ENCODE data around the gene NFIA. TPM values are rescaled to one million over a fixed set of nuclear protein-coding genes. Genes with fewer than 3 reads are reported as not detected.

The NFIA gene
- total and polyA plus RNA-seq, 2 donors: 7.9 to 10.3 TPM

DNA sequence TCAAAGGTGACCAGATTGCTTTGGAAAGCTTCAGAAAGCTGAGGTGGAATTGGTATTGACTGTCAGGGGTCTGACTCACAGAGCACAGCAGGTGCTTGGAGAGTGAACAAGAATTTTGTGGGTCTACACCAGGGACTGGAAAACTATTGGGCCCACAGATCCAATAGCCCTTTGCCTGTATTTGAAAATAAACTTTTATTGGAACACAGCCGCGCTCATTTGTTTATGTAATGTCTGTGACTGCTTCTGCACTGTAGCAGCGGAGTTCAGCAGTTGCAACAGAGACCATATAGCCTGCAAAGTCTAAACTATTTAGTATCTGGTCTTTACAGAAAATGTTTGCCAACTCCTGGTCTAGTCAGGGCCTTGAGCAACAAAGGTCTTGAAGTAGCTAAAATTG, 315.6 kb downstream of the NFIA start:
- peak overlapping the region in 1 of 2 donors; percentile 68 for H3K27ac ChIP-seq (ENCODE audit: low read depth in 1 of 2, low read length in 1 of 2)
- no peak for DNase-seq (ENCODE audit: low read depth in 6 of 9, low spot score in 9 of 9)
- no peaks in the 10 kb centered on the region for H3K27me3 ChIP-seq (ENCODE audit: control insufficient read depth in 2 of 2, insufficient read depth in 1 of 2, low read length in 1 of 2)
- 99% methylated on average over 3 of the region's 3 CpGs for WGBS
- no peaks in the 10 kb centered on the region for H3K9me3 ChIP-seq (ENCODE audit: control insufficient read depth in 2 of 2, insufficient read depth in 1 of 2, low read length in 1 of 2)
- H3K4me3 ChIP-seq (ENCODE audit: low read length in 2 of 2): no peak overlapping the region
- no peaks in the 10 kb centered on the region for H3K4me1 ChIP-seq (ENCODE audit: control insufficient read depth in 2 of 2, insufficient read depth in 2 of 2, low read length in 2 of 2)
- no peaks in the 10 kb centered on the region for H3K36me3 ChIP-seq (ENCODE audit: control insufficient read depth in 2 of 2, insufficient read depth in 2 of 2, low read length in 1 of 2)

- no peaks in the 10 kb centered on the region for H3K27me3 ChIP-seq (ENCODE audit: control insufficient read depth in 2 of 2, insufficient read depth in 1 of 2, low read length in 1 of 2)
- no peaks in the 10 kb centered on the region for H3K9me3 ChIP-seq (ENCODE audit: control insufficient read depth in 2 of 2, insufficient read depth in 1 of 2, low read length in 1 of 2)
- no peak overlapping the region for H3K4me3 ChIP-seq (ENCODE audit: low read length in 2 of 2)
- no peaks in the 10 kb centered on the region for H3K36me3 ChIP-seq (ENCODE audit: control insufficient read depth in 2 of 2, insufficient read depth in 2 of 2, low read length in 1 of 2)
- DNase-seq (ENCODE audit: low read depth in 6 of 9, low spot score in 9 of 9): no peak
- no peaks in the 10 kb centered on the region for H3K4me1 ChIP-seq (ENCODE audit: control insufficient read depth in 2 of 2, insufficient read depth in 2 of 2, low read length in 2 of 2)
- no peak overlapping the region for H3K27ac ChIP-seq (ENCODE audit: low read depth in 1 of 2, low read length in 1 of 2)
- WGBS: 88% methylated on average over 3 of the region's 3 CpGs
Measured at GRCh38 chr1:61399199-61399598, 316.8 kb downstream of the NFIA start.

GRCh38 chr1:61400131-61400770, 317.9 kb downstream of the NFIA start:
- H3K4me1 ChIP-seq (ENCODE audit: control insufficient read depth in 2 of 2, insufficient read depth in 2 of 2, low read length in 2 of 2): no peaks in the 10 kb centered on the region
- 91% methylated on average over 5 of the region's 5 CpGs for WGBS
- H3K27me3 ChIP-seq (ENCODE audit: control insufficient read depth in 2 of 2, insufficient read depth in 1 of 2, low read length in 1 of 2): no peaks in the 10 kb centered on the region
- no peaks in the 10 kb centered on the region for H3K36me3 ChIP-seq (ENCODE audit: control insufficient read depth in 2 of 2, insufficient read depth in 2 of 2, low read length in 1 of 2)
- H3K4me3 ChIP-seq (ENCODE audit: low read length in 2 of 2): no peak overlapping the region
- no peak overlapping the region for H3K27ac ChIP-seq (ENCODE audit: low read depth in 1 of 2, low read length in 1 of 2)
- no peaks in the 10 kb centered on the region for H3K9me3 ChIP-seq (ENCODE audit: control insufficient read depth in 2 of 2, insufficient read depth in 1 of 2, low read length in 1 of 2)
- no peak for DNase-seq (ENCODE audit: low read depth in 6 of 9, low spot score in 9 of 9)

DNA sequence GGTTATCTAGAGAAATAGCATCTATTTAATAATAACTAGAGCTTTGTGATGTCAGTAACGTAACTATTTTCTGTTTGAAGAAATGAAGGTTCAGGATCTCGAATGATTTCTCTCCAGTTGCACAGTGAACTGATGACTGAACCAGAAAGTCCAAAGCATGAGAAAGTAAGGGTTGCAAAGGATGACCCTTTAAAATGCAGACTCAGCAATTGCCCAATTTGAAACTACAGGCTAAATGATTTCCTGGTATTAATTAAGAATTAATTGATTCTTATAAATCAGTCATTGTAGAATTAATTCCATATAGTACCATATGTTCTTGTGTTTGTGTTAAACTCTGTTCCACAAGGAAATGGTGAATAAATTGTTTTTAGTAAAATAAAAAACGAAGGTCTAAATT, 318.6 kb downstream of the NFIA start:
- H3K4me1 ChIP-seq (ENCODE audit: control insufficient read depth in 2 of 2, insufficient read depth in 2 of 2, low read length in 2 of 2): no peaks in the 10 kb centered on the region
- no peak for DNase-seq (ENCODE audit: low read depth in 6 of 9, low spot score in 9 of 9)
- H3K36me3 ChIP-seq (ENCODE audit: control insufficient read depth in 2 of 2, insufficient read depth in 2 of 2, low read length in 1 of 2): no peaks in the 10 kb centered on the region
- H3K9me3 ChIP-seq (ENCODE audit: control insufficient read depth in 2 of 2, insufficient read depth in 1 of 2, low read length in 1 of 2): no peaks in the 10 kb centered on the region
- no peak overlapping the region for H3K4me3 ChIP-seq (ENCODE audit: low read length in 2 of 2)
- 97% methylated on average over 3 of the region's 3 CpGs for WGBS
- H3K27me3 ChIP-seq (ENCODE audit: control insufficient read depth in 2 of 2, insufficient read depth in 1 of 2, low read length in 1 of 2): no peaks in the 10 kb centered on the region
- H3K27ac ChIP-seq (ENCODE audit: low read depth in 1 of 2, low read length in 1 of 2): no peak overlapping the region

DNA sequence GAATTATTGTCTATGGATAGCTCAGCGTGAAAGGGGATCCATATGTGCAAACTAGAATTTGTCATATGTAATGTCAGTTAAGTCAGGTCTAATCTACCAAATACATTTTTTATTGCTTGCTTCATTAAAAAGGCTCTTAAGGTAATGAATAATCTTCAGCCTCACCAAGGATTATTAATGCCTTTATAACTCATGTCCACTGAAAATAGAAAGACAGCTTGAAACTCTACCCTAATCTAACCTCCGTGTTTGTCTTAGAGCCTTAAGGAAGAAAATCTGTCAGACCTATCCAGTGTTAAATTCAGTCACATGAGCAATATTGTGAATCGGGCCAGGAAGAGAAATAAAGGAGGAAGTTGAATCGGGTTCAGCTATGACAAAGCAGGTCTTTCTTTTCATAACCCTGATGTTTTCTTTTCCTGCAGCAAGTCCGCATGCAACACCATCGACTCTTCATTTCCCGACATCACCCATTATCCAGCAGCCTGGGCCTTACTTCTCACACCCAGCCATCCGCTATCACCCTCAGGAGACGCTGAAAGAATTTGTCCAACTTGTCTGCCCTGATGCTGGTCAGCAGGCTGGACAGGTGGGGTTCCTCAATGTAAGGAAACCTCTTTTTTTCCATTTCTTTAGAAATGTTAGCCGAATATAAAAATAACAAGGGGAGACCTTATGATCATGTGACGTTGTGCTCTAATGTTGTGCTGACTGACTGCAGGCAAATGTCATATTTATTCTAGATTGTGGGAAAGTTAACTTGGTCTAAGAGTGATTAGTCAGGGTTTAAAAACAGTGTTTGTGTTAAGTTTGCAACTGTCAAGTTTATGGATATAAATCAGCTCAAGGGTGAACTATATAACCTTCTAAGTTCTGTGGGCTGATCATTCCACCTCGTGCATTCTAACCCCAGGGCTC, 321.6 kb downstream of the NFIA start:
- no peaks in the 10 kb centered on the region for H3K36me3 ChIP-seq (ENCODE audit: control insufficient read depth in 2 of 2, insufficient read depth in 2 of 2, low read length in 1 of 2)
- DNase-seq (ENCODE audit: low read depth in 6 of 9, low spot score in 9 of 9): no peak
- no peak overlapping the region for H3K27ac ChIP-seq (ENCODE audit: low read depth in 1 of 2, low read length in 1 of 2)
- H3K4me1 ChIP-seq (ENCODE audit: control insufficient read depth in 2 of 2, insufficient read depth in 2 of 2, low read length in 2 of 2): no peaks in the 10 kb centered on the region
- no peaks in the 10 kb centered on the region for H3K27me3 ChIP-seq (ENCODE audit: control insufficient read depth in 2 of 2, insufficient read depth in 1 of 2, low read length in 1 of 2)
- WGBS: 41% methylated on average over 12 of the region's 12 CpGs
- no peaks in the 10 kb centered on the region for H3K9me3 ChIP-seq (ENCODE audit: control insufficient read depth in 2 of 2, insufficient read depth in 1 of 2, low read length in 1 of 2)
- no peak overlapping the region for H3K4me3 ChIP-seq (ENCODE audit: low read length in 2 of 2)

GRCh38 chr1:61404597-61405376, 322.4 kb downstream of the NFIA start:
- H3K4me3 ChIP-seq (ENCODE audit: low read length in 2 of 2): no peak overlapping the region
- H3K4me1 ChIP-seq (ENCODE audit: control insufficient read depth in 2 of 2, insufficient read depth in 2 of 2, low read length in 2 of 2): no peaks in the 10 kb centered on the region
- H3K27ac ChIP-seq (ENCODE audit: low read depth in 1 of 2, low read length in 1 of 2): no peak overlapping the region
- no peaks in the 10 kb centered on the region for H3K9me3 ChIP-seq (ENCODE audit: control insufficient read depth in 2 of 2, insufficient read depth in 1 of 2, low read length in 1 of 2)
- no peaks in the 10 kb centered on the region for H3K36me3 ChIP-seq (ENCODE audit: control insufficient read depth in 2 of 2, insufficient read depth in 2 of 2, low read length in 1 of 2)
- no peak for DNase-seq (ENCODE audit: low read depth in 6 of 9, low spot score in 9 of 9)
- H3K27me3 ChIP-seq (ENCODE audit: control insufficient read depth in 2 of 2, insufficient read depth in 1 of 2, low read length in 1 of 2): no peaks in the 10 kb centered on the region
- 70% methylated on average over 4 of the region's 4 CpGs for WGBS

DNA sequence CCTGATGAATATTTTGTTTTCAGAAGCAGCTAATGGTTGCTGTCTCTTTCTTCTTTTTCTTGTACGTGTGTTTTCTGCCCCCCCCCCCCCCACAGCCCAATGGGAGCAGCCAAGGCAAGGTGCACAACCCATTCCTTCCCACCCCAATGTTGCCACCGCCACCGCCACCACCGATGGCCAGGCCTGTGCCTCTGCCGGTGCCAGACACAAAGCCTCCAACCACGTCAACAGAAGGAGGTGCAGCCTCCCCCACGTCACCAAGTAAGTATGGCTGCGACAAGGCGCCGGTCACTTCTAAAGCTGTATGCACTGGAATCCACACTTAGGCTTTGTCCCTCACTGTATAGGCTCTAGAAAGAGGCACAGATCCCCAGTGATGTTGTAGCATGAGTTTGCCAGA, 324.1 kb downstream of the NFIA start:
- 99% methylated on average over 10 of the region's 10 CpGs for WGBS
- H3K36me3 ChIP-seq (ENCODE audit: control insufficient read depth in 2 of 2, insufficient read depth in 2 of 2, low read length in 1 of 2): no peaks in the 10 kb centered on the region
- no peak for DNase-seq (ENCODE audit: low read depth in 6 of 9, low spot score in 9 of 9)

DNA sequence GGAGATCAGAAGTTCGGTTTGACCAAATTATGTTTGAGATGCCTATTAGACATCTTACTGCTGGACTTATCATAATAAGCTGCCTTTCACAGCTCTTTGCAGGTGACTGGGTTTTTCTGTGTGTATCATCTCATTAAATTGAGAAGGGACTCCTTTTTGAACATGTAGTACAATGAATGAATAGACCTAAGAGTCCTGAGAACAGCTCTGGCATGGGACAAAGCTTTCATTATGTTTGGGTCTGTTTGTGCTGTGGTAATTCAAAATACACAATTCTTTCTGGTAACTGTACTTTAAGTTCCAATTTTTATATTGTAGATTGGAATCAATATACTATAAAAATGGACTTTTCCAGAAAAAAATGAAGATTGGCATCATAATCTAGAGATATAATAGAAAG, 330.2 kb downstream of the NFIA start:
- 92% methylated on average over 1 of the region's 1 CpG for WGBS
- Histone ChIP-seq H3K27me3 (ENCODE audit: control insufficient read depth in 2 of 2, insufficient read depth in 1 of 2, low read length in 1 of 2) (no peaks in the 10 kb centered on the region), H3K36me3 (ENCODE audit: control insufficient read depth in 2 of 2, insufficient read depth in 2 of 2, low read length in 1 of 2) (no peaks in the 10 kb centered on the region), H3K27ac (ENCODE audit: low read depth in 1 of 2, low read length in 1 of 2) (no peak overlapping the region), H3K4me3 (ENCODE audit: low read length in 2 of 2) (no peak overlapping the region), H3K4me1 (ENCODE audit: control insufficient read depth in 2 of 2, insufficient read depth in 2 of 2, low read length in 2 of 2) (no peaks in the 10 kb centered on the region), H3K9me3 (ENCODE audit: control insufficient read depth in 2 of 2, insufficient read depth in 1 of 2, low read length in 1 of 2) (no peaks in the 10 kb centered on the region)
- DNase-seq (ENCODE audit: low read depth in 6 of 9, low spot score in 9 of 9): no peak

More for the DNA sequence above, 324.1 kb downstream of the NFIA start:
- no peaks in the 10 kb centered on the region for H3K27me3 ChIP-seq (ENCODE audit: control insufficient read depth in 2 of 2, insufficient read depth in 1 of 2, low read length in 1 of 2)
- H3K4me1 ChIP-seq (ENCODE audit: control insufficient read depth in 2 of 2, insufficient read depth in 2 of 2, low read length in 2 of 2): no peaks in the 10 kb centered on the region
- H3K4me3 ChIP-seq (ENCODE audit: low read length in 2 of 2): no peak overlapping the region
- no peaks in the 10 kb centered on the region for H3K9me3 ChIP-seq (ENCODE audit: control insufficient read depth in 2 of 2, insufficient read depth in 1 of 2, low read length in 1 of 2)
- no peak overlapping the region for H3K27ac ChIP-seq (ENCODE audit: low read depth in 1 of 2, low read length in 1 of 2)

- Histone ChIP-seq H3K4me3 (ENCODE audit: low read length in 2 of 2) (no peak overlapping the region), H3K27me3 (ENCODE audit: control insufficient read depth in 2 of 2, insufficient read depth in 1 of 2, low read length in 1 of 2) (no peaks in the 10 kb centered on the region), H3K27ac (ENCODE audit: low read depth in 1 of 2, low read length in 1 of 2) (no peak overlapping the region), H3K4me1 (ENCODE audit: control insufficient read depth in 2 of 2, insufficient read depth in 2 of 2, low read length in 2 of 2) (no peaks in the 10 kb centered on the region), H3K9me3 (ENCODE audit: control insufficient read depth in 2 of 2, insufficient read depth in 1 of 2, low read length in 1 of 2) (no peaks in the 10 kb centered on the region), H3K36me3 (ENCODE audit: control insufficient read depth in 2 of 2, insufficient read depth in 2 of 2, low read length in 1 of 2) (no peaks in the 10 kb centered on the region)
- 85% methylated on average over 4 of the region's 4 CpGs for WGBS
- no peak for DNase-seq (ENCODE audit: low read depth in 6 of 9, low spot score in 9 of 9)
Measured at GRCh38 chr1:61419196-61419595, 336.8 kb downstream of the NFIA start.

All from thymus (tissue), 11 donors.